ENCODE measurements around the gene BNIP1.

GRCh38 chr5:173175523-173175922 lies 31.2 kb downstream of the BNIP1 start:
- TF ChIP-seq POLR2A (IDR thresholded peaks at IDR 0.05) (no peak), CTCF (IDR thresholded peaks at IDR 0.05) (no peak)

Data from testis (tissue), 2 donors.